Measurements from ENCODE around the gene MAGEB17. TPM values are rescaled to one million over a fixed set of nuclear protein-coding genes. Genes with fewer than 3 reads are reported as not detected.

The MAGEB17 gene
- total and polyA plus RNA-seq, 2 experiments from 2014 or later = 0.14 to 0.42 TPM

- H4K20me1 ChIP-seq (replicated peaks; ENCODE audit: insufficient read depth) = no peaks in the 10 kb centered on the region
- ATAC-seq (no peak), DNase-seq (ENCODE audit: low spot score) (no peak)
- H3K79me2 ChIP-seq (replicated peaks; ENCODE audit: insufficient read depth) = peaks cover 44% of the 10 kb centered on the region
- Mint-ChIP-seq H3K4me1 (no peaks in the 10 kb centered on the region), H3K4me3 (no peak overlapping the region), H3K27ac (no peak overlapping the region), H3K9me3 (no peaks in the 10 kb centered on the region), H3K36me3 (ENCODE audit: low read depth) (no peaks in the 10 kb centered on the region), H3K27me3 (ENCODE audit: insufficient read depth, low read depth, poor library complexity) (no peaks in the 10 kb centered on the region)
- no peak overlapping the region for H3K27ac ChIP-seq (ENCODE audit: low read depth)
- no peak overlapping the region for H3K4me3 ChIP-seq
- no peak for TF ChIP-seq POLR2AphosphoS5 (IDR thresholded peaks at IDR 0.05; ENCODE audit: low read depth)
- no peak for TF ChIP-seq CTCF (conservative IDR thresholded peaks at IDR 0.05; ENCODE audit: low read depth in 2 of 2)
- H3K27me3 ChIP-seq (ENCODE audit: insufficient read depth) = no peaks in the 10 kb centered on the region
- no peak overlapping the region for H3K4me2 ChIP-seq
- H2AFZ ChIP-seq = no peak overlapping the region
- H3K9me2 ChIP-seq (ENCODE audit: insufficient read depth) = no peaks in the 10 kb centered on the region
- no peaks in the 10 kb centered on the region for H3K36me3 ChIP-seq (ENCODE audit: insufficient read depth)
- 0 out of 2 replicates have a peak, but pooled peaks cover 4% of the 10 kb centered on the region for H3K4me1 ChIP-seq (ENCODE audit: insufficient read depth)
- no peaks in the 10 kb centered on the region for H3F3A ChIP-seq (replicated peaks; ENCODE audit: low read depth)
Observed at GRCh38 chrX:16137416-16138107, 29.7 kb upstream of the MAGEB17 start.

GRCh38 chrX:16138108-16138427 lies 29.2 kb upstream of the MAGEB17 start:
- no peak for ATAC-seq
- H3K4me3 ChIP-seq = no peak overlapping the region
- no peaks in the 10 kb centered on the region for H3K4me1 Mint-ChIP-seq
- H3K79me2 ChIP-seq (replicated peaks; ENCODE audit: insufficient read depth) = peaks cover 39% of the 10 kb centered on the region
- H3K36me3 Mint-ChIP-seq (ENCODE audit: low read depth) = no peaks in the 10 kb centered on the region
- peak; percentile 28 for DNase-seq (ENCODE audit: low spot score)
- no peaks in the 10 kb centered on the region for H3K27me3 ChIP-seq (ENCODE audit: insufficient read depth)
- no peak overlapping the region for H2AFZ ChIP-seq
- no peaks in the 10 kb centered on the region for H3K27me3 Mint-ChIP-seq (ENCODE audit: insufficient read depth, low read depth, poor library complexity)
- no peak overlapping the region for H3K27ac Mint-ChIP-seq
- no peak overlapping the region for H3K4me3 Mint-ChIP-seq
- TF ChIP-seq CREB1 (CRISPR knock-in tag; IDR thresholded peaks at IDR 0.05; ENCODE audit: low read depth) (no peak), JUNB (IDR thresholded peaks at IDR 0.05; ENCODE audit: unreplicated experiment) (no peak), ZNF114 (CRISPR knock-in tag; IDR thresholded peaks at IDR 0.05) (no peak), NANOG (IDR thresholded peaks at IDR 0.05; ENCODE audit: borderline replicate concordance) (no peak), EZH2phosphoT487 (IDR thresholded peaks at IDR 0.05; ENCODE audit: unreplicated experiment) (no peak), EZH2 (IDR thresholded peaks at IDR 0.05; ENCODE audit: low read depth, unreplicated experiment) (no peak), CTCF (conservative IDR thresholded peaks at IDR 0.05; ENCODE audit: low read depth in 2 of 2) (peak; percentile 38 to 53; a peak in 3 of 4 replicates)
- 0 out of 2 replicates have a peak, but pooled peaks cover 4% of the 10 kb centered on the region for H3K4me1 ChIP-seq (ENCODE audit: insufficient read depth)
- no peaks in the 10 kb centered on the region for H4K20me1 ChIP-seq (replicated peaks; ENCODE audit: insufficient read depth)
- H3K9me3 Mint-ChIP-seq = no peaks in the 10 kb centered on the region
- no peak overlapping the region for H3K27ac ChIP-seq (ENCODE audit: low read depth)
- no peak overlapping the region for H3K4me2 ChIP-seq
- H3K36me3 ChIP-seq (ENCODE audit: insufficient read depth) = no peaks in the 10 kb centered on the region
- H3F3A ChIP-seq (replicated peaks; ENCODE audit: low read depth) = no peaks in the 10 kb centered on the region
- H3K9me2 ChIP-seq (ENCODE audit: insufficient read depth) = no peaks in the 10 kb centered on the region
